H1 (cell line): ENCODE results near the gene MCEE. TPM values are rescaled to one million over a fixed set of nuclear protein-coding genes. Genes with fewer than 3 reads are reported as not detected.

Experiments used
- CTCF ChIA-PET: fragments of 300-600 bp; sonication (Branson Sonifier 250); formaldehyde crosslinking; loops from one replicate; lab custom pipeline; 2021; ENCODE audit not compliant: partially characterized antibody; lab: Charles Lee
- POLR2A ChIA-PET: fragments of 300-600 bp; sonication (Branson Sonifier 250); formaldehyde crosslinking; loops from one replicate; lab custom pipeline; 2021; ENCODE audit warnings: inconsistent platforms; ENCODE audit not compliant: partially characterized antibody; lab: Charles Lee
- DNase-seq, 2 experiments: peaks; one replicate each; pipeline versions ENCODE4 v3.0.0 to v3.0.0-alpha.2; 2010 to 2022; ENCODE audit warnings: low spot score in 2 of 2, low read depth in 1 of 2, mixed read lengths in 1 of 2
- FAIRE-seq: peaks from 2 replicates; lab custom pipeline; 2011; peaks lifted over from hg19 to GRCh38; lab: Jason Lieb, UNC
- H2AFZ ChIP-seq: 2 replicates; pipeline ENCODE4 v1.8.1; 2012; ENCODE audit warnings: low read length, inconsistent platforms
- H2AK5ac ChIP-seq: 2 replicates; pipeline ENCODE4 v1.6.1; 2013; ENCODE audit warnings: low read depth, low read length
- H2BK120ac ChIP-seq: replicated peaks from 2 replicates; pipeline ENCODE3; 2013; ENCODE audit warnings: low read depth, low read length, inconsistent platforms
- H2BK12ac ChIP-seq: 2 replicates; pipeline ENCODE4 v1.6.1; 2013; ENCODE audit warnings: low read depth, low read length
- H2BK15ac ChIP-seq: 2 replicates; pipeline ENCODE4 v1.6.1; 2013; ENCODE audit warnings: low read length
- H2BK20ac ChIP-seq: 2 replicates; pipeline ENCODE4 v1.6.1; 2013; ENCODE audit warnings: low read length
- H2BK5ac ChIP-seq: 2 replicates; pipeline ENCODE4 v1.6.1; 2013; ENCODE audit warnings: low read depth, low read length
- H3K14ac ChIP-seq: 2 replicates; pipeline ENCODE4 v1.6.1; 2013; ENCODE audit warnings: inconsistent platforms; ENCODE audit not compliant: insufficient read length
- H3K18ac ChIP-seq: 2 replicates; pipeline ENCODE4 v1.6.1; 2013; ENCODE audit warnings: low read length; ENCODE audit errors: extremely low read depth
- H3K23ac ChIP-seq: 2 replicates; pipeline ENCODE4 v1.6.1; 2013; ENCODE audit warnings: inconsistent platforms; ENCODE audit not compliant: insufficient read length
- H3K23me2 ChIP-seq: 2 replicates; pipeline ENCODE4 v1.6.1; 2013; ENCODE audit warnings: low read depth, low read length
- H3K27ac ChIP-seq: 2 replicates; pipeline ENCODE4 v1.6.1; 2011; ENCODE audit warnings: low read depth, low read length, inconsistent platforms
- H3K27me3 ChIP-seq, 4 experiments: replicated peaks in 1 of 4; 1 replicate in 1 of 4; 2 replicates in 3 of 4; pipeline versions ENCODE4 v1.6.1 to v1.8.1; 2011 to 2013; ENCODE audit warnings: low read length in 3 of 4, mild to moderate bottlenecking in 3 of 4, inconsistent platforms in 2 of 4, mixed read lengths in 2 of 4, moderate library complexity in 1 of 4; ENCODE audit not compliant: control insufficient read depth in 3 of 4, insufficient read depth in 3 of 4; ENCODE audit errors: extremely low read depth in 1 of 4
- H3K36me3 ChIP-seq, 4 experiments: 2 replicates each; pipeline versions ENCODE4 v1.6.1 to v1.8.1; 2011 to 2013; ENCODE audit warnings: mild to moderate bottlenecking in 4 of 4, low read length in 3 of 4, moderate library complexity in 2 of 4, control low read depth in 1 of 4, inconsistent platforms in 1 of 4; ENCODE audit not compliant: insufficient read depth in 4 of 4, control insufficient read depth in 2 of 4
- H3K4ac ChIP-seq: replicated peaks from 2 replicates; pipeline ENCODE3; 2013; ENCODE audit warnings: low read length, low read depth, mixed read lengths, inconsistent platforms; ENCODE audit not compliant: insufficient read length
- H3K4me1 ChIP-seq, 4 experiments: replicated peaks in 1 of 4; 1 replicate in 1 of 4; 2 replicates in 3 of 4; pipeline versions ENCODE4 v1.6.1 to v1.8.1; 2011 to 2013; ENCODE audit warnings: low read length in 3 of 4, inconsistent platforms in 2 of 4, mixed read lengths in 1 of 4; ENCODE audit not compliant: insufficient read depth in 4 of 4, control insufficient read depth in 3 of 4
- H3K4me2 ChIP-seq, 2 experiments: 2 replicates each; pipeline versions ENCODE4 v1.6.1 to v1.8.1; 2011 to 2013; ENCODE audit warnings: low read depth in 2 of 2, low read length in 2 of 2, control low read depth in 1 of 2, inconsistent platforms in 1 of 2, mild to moderate bottlenecking in 1 of 2; ENCODE audit not compliant: insufficient read depth in 1 of 2
- H3K4me3 ChIP-seq, 4 experiments: fragments of 200-600, 300-600 bp in 1 of 4; sonication (generic), shearing (Covaris generic), sonication (Bioruptor Twin) in 1 of 4; 2 replicates each; pipeline versions ENCODE4 v1.5.1 to v1.8.1; 2011 to 2016; ENCODE audit warnings: low read length in 4 of 4, low read depth in 3 of 4, control low read depth in 2 of 4, inconsistent platforms in 2 of 4, mild to moderate bottlenecking in 2 of 4, mixed read lengths in 1 of 4, moderate library complexity in 1 of 4; ENCODE audit not compliant: insufficient read depth in 2 of 4; ENCODE audit errors: extremely low read depth in 1 of 4
- H3K56ac ChIP-seq: replicated peaks from 2 replicates; pipeline ENCODE3; 2013; ENCODE audit warnings: low read depth, mild to moderate bottlenecking, mixed read lengths, low read length, inconsistent platforms; ENCODE audit not compliant: insufficient read length
- H3K79me1 ChIP-seq: 2 replicates; pipeline ENCODE4 v1.6.1; 2013; ENCODE audit warnings: low read depth, low read length, control low read depth
- H3K79me2 ChIP-seq, 2 experiments: 2 replicates each; pipeline versions ENCODE4 v1.6.1 to v1.8.1; 2012 to 2013; ENCODE audit warnings: low read length in 2 of 2, mild to moderate bottlenecking in 2 of 2, inconsistent platforms in 1 of 2; ENCODE audit not compliant: insufficient read depth in 2 of 2, control insufficient read depth in 1 of 2
- H3K9ac ChIP-seq, 4 experiments: replicated peaks in 1 of 4; 1 replicate in 1 of 4; 2 replicates in 3 of 4; pipeline versions ENCODE4 v1.6.1 to v1.8.1; 2011 to 2013; ENCODE audit warnings: low read depth in 3 of 4, low read length in 3 of 4, control low read depth in 2 of 4, mild to moderate bottlenecking in 2 of 4, moderate library complexity in 2 of 4, inconsistent platforms in 1 of 4; ENCODE audit errors: extremely low read depth in 1 of 4
- H3K9me3 ChIP-seq, 2 experiments: 2 replicates each; pipeline versions ENCODE4 v1.6.1 to v1.8.1; 2012 to 2013; ENCODE audit warnings: mild to moderate bottlenecking in 2 of 2, moderate library complexity in 2 of 2, control low read depth in 1 of 2, inconsistent platforms in 1 of 2, low read depth in 1 of 2, low read length in 1 of 2, mixed read lengths in 1 of 2; ENCODE audit not compliant: insufficient read depth in 2 of 2
- H4K20me1 ChIP-seq, 2 experiments: replicated peaks in 1 of 2; 2 replicates each; pipeline versions ENCODE3 to v1.8.1; 2011 to 2013; ENCODE audit warnings: inconsistent platforms in 2 of 2, low read length in 2 of 2, mild to moderate bottlenecking in 1 of 2; ENCODE audit not compliant: insufficient read depth in 2 of 2, control insufficient read depth in 1 of 2
- H4K5ac ChIP-seq: 2 replicates; pipeline ENCODE4 v1.6.1; 2013; ENCODE audit warnings: low read length, low read depth, mixed read lengths, inconsistent platforms; ENCODE audit not compliant: insufficient read length
- H4K8ac ChIP-seq: 2 replicates; pipeline ENCODE4 v1.8.0; 2013; ENCODE audit warnings: mild to moderate bottlenecking, moderate library complexity, low read length, inconsistent platforms; ENCODE audit not compliant: insufficient read depth; ENCODE audit errors: extremely low read depth
- H4K91ac ChIP-seq: replicated peaks from 2 replicates; pipeline ENCODE3; 2013; ENCODE audit warnings: low read length, mixed read lengths, inconsistent platforms; ENCODE audit not compliant: insufficient read length
- CREB1 ChIP-seq: IDR thresholded peaks from 2 replicates; pipeline ENCODE4 v1.6.1; 2012; ENCODE audit warnings: inconsistent platforms
- EGR1 ChIP-seq: IDR thresholded peaks from 2 replicates; pipeline ENCODE4 v1.6.1; 2011; ENCODE audit warnings: low read depth, low read length, borderline replicate concordance
- JUND ChIP-seq: IDR thresholded peaks from 2 replicates; pipeline ENCODE4 v1.6.1; 2011; ENCODE audit warnings: mild to moderate bottlenecking, improper control_type of control experiment, low read length
- RNF2 ChIP-seq: fragments of 200-900, 300-1000 bp; sonication (generic); IDR thresholded peaks from 2 replicates; pipeline ENCODE4 v1.7.1; 2016; ENCODE audit warnings: borderline replicate concordance, low read depth, mild to moderate bottlenecking, antibody characterized with exemption, low read length; ENCODE audit not compliant: poor library complexity, severe bottlenecking; ENCODE audit errors: missing control alignments
- SP2 ChIP-seq: IDR thresholded peaks from 2 replicates; pipeline ENCODE4 v1.6.1; 2012; ENCODE audit warnings: mild to moderate bottlenecking, low read length, inconsistent platforms
- TBP ChIP-seq: IDR thresholded peaks from 2 replicates; pipeline ENCODE4 v1.6.1; 2011; ENCODE audit warnings: low read depth, low read length, improper control_type of control experiment
- TCF12 ChIP-seq: IDR thresholded peaks from 2 replicates; pipeline ENCODE4 v1.6.1; 2011; ENCODE audit warnings: low read depth, mild to moderate bottlenecking, low read length
- WGBS, 2 experiments: shearing (Covaris generic) in 1 of 2; methylation state at CpG; one replicate each; pipeline versions ENCODE4 v1.1.6 to v1.1.7; 2013 to 2015; ENCODE audit warnings: low lambda C conversion rate in 2 of 2, mixed read lengths in 2 of 2, inconsistent platforms in 1 of 2, low coverage in 1 of 2, missing lambda C conversion rate in 1 of 2; ENCODE audit not compliant: insufficient replicate concordance in 2 of 2, insufficient coverage in 1 of 2, insufficient read length in 1 of 2; ENCODE audit errors: extremely low coverage in 1 of 2, missing lambda C conversion rate in 1 of 2; 5-methylcytosine and 5-hydroxymethylcytosine counted together
- polyA plus RNA-seq, 7 experiments: library from polyadenylated mRNA; depleted of rRNA in 3 of 7; stranded (reverse) in 5 of 7; unstranded in 2 of 7; fragments of >200 nt in 5 of 7; fragments of 200-250 nt in 2 of 7; gene quantifications; 1 replicate in 5 of 7; 2 replicates in 1 of 7; 4 replicates in 1 of 7; pipeline versions ENCODE4 v1.2.1 to v1.2.3, GENCODE V29; 2011 to 2013; ENCODE audit warnings: missing spikeins in 2 of 7, mixed read lengths in 2 of 7
- total RNA-seq: library from RNA; stranded (reverse); fragmentation: NEBNext Ultra II Directional; extraction: Animal tissue kit (Norgen Biotek cat#: 25700); gene quantifications from 2 replicates; pipeline ENCODE4 v1.2.1, GENCODE V29; 2021
- TF ChIP-seq, protein P1 (sequence below), 3 experiments: IDR thresholded peaks; 1 replicate in 2 of 3; 2 replicates in 1 of 3; pipeline versions ENCODE4 v1.5.1 to v1.6.1; 2011; ENCODE audit warnings: low read length in 3 of 3, mild to moderate bottlenecking in 3 of 3, inconsistent platforms in 2 of 3, low read depth in 1 of 3, moderate library complexity in 1 of 3; ENCODE audit not compliant: insufficient read depth in 1 of 3; ENCODE audit errors: control extremely low read depth in 1 of 3
- TF ChIP-seq, protein P2 (sequence below): IDR thresholded peaks from 2 replicates; pipeline ENCODE4 v1.6.1; 2012; ENCODE audit warnings: inconsistent platforms

Gene MCEE
- total and polyA plus RNA-seq, 2 of the 8 experiments (the other 6 are each of a cell fraction or from before 2014, with no cell fraction given): 7.3 to 14.1 TPM

DNA sequence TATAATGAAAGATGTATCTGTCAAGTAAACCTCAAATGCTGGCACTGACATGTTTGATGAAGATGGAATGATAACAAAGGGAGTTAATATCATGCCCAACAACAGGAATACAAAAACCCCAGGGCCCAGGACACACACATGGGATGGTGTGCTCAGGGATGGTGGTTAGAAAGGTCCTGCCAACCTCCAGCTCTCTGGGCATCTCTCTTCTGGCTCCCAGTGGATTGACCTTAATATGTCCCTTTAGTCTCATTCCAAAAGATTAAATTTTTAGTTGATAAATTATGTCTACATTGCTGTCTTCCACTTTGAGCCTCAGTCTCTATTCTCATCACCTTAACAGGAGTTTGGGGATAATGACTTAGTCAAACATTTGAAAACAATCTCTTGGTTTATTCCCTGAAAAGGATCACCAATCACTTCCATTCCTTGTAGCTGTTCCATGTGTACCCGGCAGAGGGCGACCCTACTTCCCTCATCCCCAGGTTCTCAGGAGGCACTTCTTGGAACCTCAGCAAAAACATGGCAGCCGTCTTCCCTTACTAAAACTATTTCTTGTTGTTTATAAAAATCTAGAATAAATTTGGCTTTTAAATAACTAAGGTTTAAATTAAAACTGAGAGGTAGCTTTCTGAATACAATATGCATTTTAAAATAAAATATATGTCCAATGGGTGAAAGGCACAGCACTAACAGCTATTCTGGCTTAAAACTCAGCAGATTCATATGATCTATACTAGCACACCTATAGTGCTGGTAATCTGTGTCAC is 29.6 kb downstream of the MCEE start:
- 28% methylated on average over 3 of the region's 3 CpGs; no CpG with 5 or more reads in 1 of the 2 experiments for WGBS, 2 experiments
- TF ChIP-seq EGR1 (no peak), TBP (no peak), RNF2 (no peak), TCF12 (no peak), JUND (no peak), CREB1 (no peak), SP2 (no peak)
- TF ChIP-seq, protein P1, sequence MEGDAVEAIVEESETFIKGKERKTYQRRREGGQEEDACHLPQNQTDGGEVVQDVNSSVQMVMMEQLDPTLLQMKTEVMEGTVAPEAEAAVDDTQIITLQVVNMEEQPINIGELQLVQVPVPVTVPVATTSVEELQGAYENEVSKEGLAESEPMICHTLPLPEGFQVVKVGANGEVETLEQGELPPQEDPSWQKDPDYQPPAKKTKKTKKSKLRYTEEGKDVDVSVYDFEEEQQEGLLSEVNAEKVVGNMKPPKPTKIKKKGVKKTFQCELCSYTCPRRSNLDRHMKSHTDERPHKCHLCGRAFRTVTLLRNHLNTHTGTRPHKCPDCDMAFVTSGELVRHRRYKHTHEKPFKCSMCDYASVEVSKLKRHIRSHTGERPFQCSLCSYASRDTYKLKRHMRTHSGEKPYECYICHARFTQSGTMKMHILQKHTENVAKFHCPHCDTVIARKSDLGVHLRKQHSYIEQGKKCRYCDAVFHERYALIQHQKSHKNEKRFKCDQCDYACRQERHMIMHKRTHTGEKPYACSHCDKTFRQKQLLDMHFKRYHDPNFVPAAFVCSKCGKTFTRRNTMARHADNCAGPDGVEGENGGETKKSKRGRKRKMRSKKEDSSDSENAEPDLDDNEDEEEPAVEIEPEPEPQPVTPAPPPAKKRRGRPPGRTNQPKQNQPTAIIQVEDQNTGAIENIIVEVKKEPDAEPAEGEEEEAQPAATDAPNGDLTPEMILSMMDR (IDR thresholded peaks at IDR 0.05; ENCODE audit: control extremely low read depth in 1 of 3, insufficient read depth in 1 of 3, low read depth in 1 of 3, low read length in 3 of 3): peak; percentile 71 to 81 (median 74)
- TF ChIP-seq, protein P2, sequence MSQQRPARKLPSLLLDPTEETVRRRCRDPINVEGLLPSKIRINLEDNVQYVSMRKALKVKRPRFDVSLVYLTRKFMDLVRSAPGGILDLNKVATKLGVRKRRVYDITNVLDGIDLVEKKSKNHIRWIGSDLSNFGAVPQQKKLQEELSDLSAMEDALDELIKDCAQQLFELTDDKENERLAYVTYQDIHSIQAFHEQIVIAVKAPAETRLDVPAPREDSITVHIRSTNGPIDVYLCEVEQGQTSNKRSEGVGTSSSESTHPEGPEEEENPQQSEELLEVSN: no peak

More for the DNA sequence above, 29.6 kb downstream of the MCEE start:
- FAIRE-seq: peak; percentile 85
- Histone ChIP-seq H3K9ac (no peak overlapping the region), H4K5ac (no peak overlapping the region), H4K91ac (no peak overlapping the region), H2BK5ac (no peak overlapping the region), H2BK20ac (no peak overlapping the region; the same call in 1 of the 2 replicates), H3K9me3 (no peaks in the 10 kb centered on the region), H4K8ac (no peak overlapping the region), H2AK5ac (no peak overlapping the region), H3K79me2 (no peaks in the 10 kb centered on the region), H2AFZ (no peak overlapping the region), H3K18ac (no peak overlapping the region), H2BK120ac (peak overlapping the region; percentile 60), H3K14ac (no peak overlapping the region), H3K4ac (no peak overlapping the region), H2BK12ac (no peak overlapping the region), H3K27ac (no peak overlapping the region), H3K36me3 (no peaks in the 10 kb centered on the region), H3K56ac (no peak overlapping the region), H3K23me2 (no peaks in the 10 kb centered on the region), H3K23ac (no peak overlapping the region), H3K27me3 (no peaks in the 10 kb centered on the region), H4K20me1 (no peaks in the 10 kb centered on the region), H3K4me2 (no peak overlapping the region), H3K4me1 (peaks cover 0 to 7% (median 5%) of the 10 kb centered on the region in 4 experiments; a peak in 4 of 7 replicates), H3K4me3 (no peak overlapping the region), H3K79me1 (no peaks in the 10 kb centered on the region), H2BK15ac (no peak overlapping the region)
- POLR2A ChIA-PET: interaction anchor here (1.3 to 3.8 kb wide), 5 partner anchors 9 to 32 kb away, joined by 4 to 18 read pairs (median 6); partner anchors contain the start of genes MCEE and MPHOSPH10
- DNase-seq: peak; percentile 34 to 84
- CTCF ChIA-PET: interaction anchor here (0.7 to 8.2 kb wide), 30 partner anchors 9 to 120 kb away, joined by 3 to 100 read pairs (median 5); partner anchors contain the start of genes MCEE, MPHOSPH10, NAGK and TEX261
